GM18498 (cell line): ENCODE data around the gene SLC35F2.
A peak's percentile ranks its signal among the peaks of the same experiment; 100 is the strongest.

Source experiments
- ATAC-seq: cut with Tn5 transposase; IDR thresholded peaks from one replicate; pipeline ENCODE4 v1.9.1; 2021; ENCODE audit warnings: mild to moderate bottlenecking, moderate library complexity; ENCODE audit not compliant: unreplicated experiment

SLC35F2 gene

GRCh38 chr11:107743191-107743590 is 115.4 kb downstream of the SLC35F2 start:
- no peak for ATAC-seq

GRCh38 chr11:107741044-107741823 is 117.4 kb downstream of the SLC35F2 start:
- peak; percentile 92 for ATAC-seq
